Sigmoid colon (tissue), 7 donors: ENCODE results near the gene LGI1. TPM values are rescaled to one million over a fixed set of nuclear protein-coding genes. Genes with fewer than 3 reads are reported as not detected.
A peak's percentile ranks its signal among the peaks of the same experiment; 100 is the strongest.

ENCODE experiments used
- DNase-seq: peaks from one replicate; pipeline ENCODE4 v3.0.0-alpha.2; 2019
- H3K27ac ChIP-seq, 4 donors: fragments of 200-600 bp; sonication (generic); one replicate each; pipeline ENCODE4 v1.5.1; 2016 to 2019; ENCODE audit warnings: mild to moderate bottlenecking in 1 of 4
- H3K27me3 ChIP-seq, 3 donors: fragments of 200-600 bp; sonication (generic); one replicate each; pipeline ENCODE4 v1.5.1; 2019; ENCODE audit warnings: mild to moderate bottlenecking in 1 of 3
- H3K36me3 ChIP-seq, 4 donors: fragments of 200-600 bp; sonication (generic); one replicate each; pipeline ENCODE4 v1.5.1; 2016 to 2019
- H3K4me1 ChIP-seq, 4 donors: fragments of 200-600 bp; sonication (generic); one replicate each; pipeline ENCODE4 v1.5.1; 2017 to 2019
- H3K4me3 ChIP-seq, 4 donors: fragments of 200-600 bp; sonication (generic); one replicate each; pipeline ENCODE4 v1.5.1; 2017 to 2019; ENCODE audit warnings: mild to moderate bottlenecking in 2 of 4, moderate library complexity in 1 of 4
- H3K9me3 ChIP-seq, 4 donors: fragments of 200-600 bp in 3 of 4; sonication (generic) in 3 of 4; one replicate each; pipeline versions ENCODE4 v1.5.1 to v1.6.1; 2013 to 2019
- CTCF ChIP-seq, 4 experiments: fragments of 450-650 bp in 3 of 4; fragments of 200-600 bp in 1 of 4; IDR thresholded peaks; one replicate each; pipeline ENCODE4 v1.5.1; 2016 to 2019; ENCODE audit warnings: antibody characterized with exemption in 4 of 4, mild to moderate bottlenecking in 3 of 4, moderate library complexity in 2 of 4
- EP300 ChIP-seq, 4 donors: sonication (generic); formaldehyde crosslinking; IDR thresholded peaks; one replicate each; pipeline ENCODE4 v1.6.1; 2017; ENCODE audit warnings: antibody characterized with exemption in 4 of 4
- POLR2A ChIP-seq, 2 donors: fragments of 450-650 bp; IDR thresholded peaks; one replicate each; pipeline ENCODE4 v1.6.1; 2016; ENCODE audit warnings: antibody characterized with exemption in 2 of 2, mild to moderate bottlenecking in 2 of 2, moderate library complexity in 2 of 2
- POLR2AphosphoS5 ChIP-seq, 4 donors: sonication (generic); formaldehyde crosslinking; IDR thresholded peaks; one replicate each; pipeline ENCODE4 v1.6.1; 2017; ENCODE audit warnings: antibody characterized with exemption in 4 of 4
- WGBS, 2 donors: extraction: QIAGEN DNeasy Blood & Tissue Kit; methylation state at CpG; one replicate each; pipeline ENCODE4 v1.1.7; 2013; 5-methylcytosine and 5-hydroxymethylcytosine counted together
- intact Hi-C: fragments of 100-400 bp; cut with DNase I; formaldehyde crosslinking; loops from one replicate; pipeline ENCODE4 v1.15.1; 2023
- polyA plus RNA-seq, 3 donors: library from polyadenylated mRNA; stranded (reverse); fragments of 200-250 nt; gene quantifications; one replicate each; pipeline ENCODE4 v1.2.3, GENCODE V29; 2013
- total RNA-seq, 4 donors: library from RNA; depleted of rRNA; stranded (reverse); fragments of >200 nt; gene quantifications; one replicate each; pipeline ENCODE4 v1.1.0, GENCODE V29; 2016
- donor health status: healthy with polysubstance abuse.
- donor health status: Bipolar disorder and iron deficiency.
- donor health status: healthy.

Gene LGI1
- total and polyA plus RNA-seq, 7 donors, result 0.89 to 28.1 (median 3.2) TPM

DNA sequence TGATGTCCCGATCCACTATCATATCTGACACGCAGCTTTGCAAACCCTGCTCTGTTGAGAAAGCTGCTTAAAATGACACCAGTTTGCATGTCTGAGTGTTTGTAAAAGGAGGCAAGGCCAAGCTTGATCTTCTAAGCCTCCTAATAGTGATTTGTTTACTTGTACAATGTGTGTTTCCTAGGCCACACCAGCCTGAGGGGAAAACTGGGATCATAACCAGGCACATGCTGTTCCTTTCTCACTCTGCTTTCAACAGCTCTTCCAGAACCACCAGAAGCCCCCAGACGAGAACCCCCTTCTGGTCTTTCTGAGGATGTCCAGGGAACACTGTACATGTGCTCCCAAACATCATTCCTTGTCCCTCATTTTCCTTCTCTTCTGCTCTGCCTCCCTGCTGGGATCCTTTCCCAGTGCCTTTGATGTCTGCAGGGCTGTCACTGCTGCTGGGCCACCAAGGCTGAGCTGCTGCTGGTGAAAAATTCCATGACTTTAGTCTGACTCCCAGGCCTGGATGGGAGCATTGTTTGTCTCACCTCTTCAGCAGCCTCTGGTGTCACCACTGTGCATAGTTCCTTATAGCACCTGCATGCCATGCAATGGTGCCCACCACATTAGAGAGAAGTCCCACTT is 4.0 kb upstream of the LGI1 start:
- Histone ChIP-seq H3K27ac (peak overlapping the region in 2 of 4 donors; percentile 32 to 54), H3K9me3 (no peaks in the 10 kb centered on the region), H3K4me3 (no peak overlapping the region), H3K36me3 (no peaks in the 10 kb centered on the region), H3K4me1 (peaks cover 0 to 86% (median 55%) of the 10 kb centered on the region in 4 donors), H3K27me3 (no peaks in the 10 kb centered on the region)
- TF ChIP-seq CTCF (IDR thresholded peaks at IDR 0.05) (no peak), EP300 (IDR thresholded peaks at IDR 0.05) (peak in 1 of 4 donors; percentile 65), POLR2AphosphoS5 (IDR thresholded peaks at IDR 0.05) (peak in 3 of 4 donors; percentile 14 to 42 (median 23)), POLR2A (IDR thresholded peaks at IDR 0.05) (no peak)
- intact Hi-C loops, result loop anchor here (2.0 to 5.0 kb wide), 2 partner anchors 51 to 64 kb away; partner anchors contain the start of gene FRA10AC1
- DNase-seq, result no peak
- WGBS, 2 donors, result 62 to 82% methylated on average over 3 of the region's 3 CpGs

DNA sequence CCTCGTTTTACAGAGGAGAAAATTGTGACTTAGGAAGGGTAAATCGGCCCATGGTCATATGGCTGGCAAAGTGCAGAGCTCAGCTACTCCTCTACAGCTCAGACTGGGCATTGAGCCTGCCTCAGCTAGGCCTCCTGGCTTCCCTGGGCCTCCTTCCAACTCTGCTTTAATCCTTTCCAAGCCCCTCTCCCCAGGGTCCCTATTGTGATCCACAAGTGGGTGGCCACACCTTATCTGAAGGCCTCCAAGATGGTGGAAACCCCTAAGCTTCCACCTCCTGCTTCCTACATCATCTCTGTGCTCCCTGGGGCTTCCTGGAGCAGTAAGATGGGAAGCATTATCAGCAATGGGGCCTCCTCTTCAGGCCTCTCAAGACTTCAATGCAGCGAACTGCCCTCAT is 3.0 kb upstream of the LGI1 start:
- Histone ChIP-seq H3K27me3 (no peaks in the 10 kb centered on the region), H3K9me3 (no peaks in the 10 kb centered on the region), H3K4me1 (peaks cover 0 to 82% (median 52%) of the 10 kb centered on the region in 4 donors), H3K36me3 (no peaks in the 10 kb centered on the region), H3K27ac (peak overlapping the region in 3 of 4 donors; percentile 29 to 54 (median 32)), H3K4me3 (no peak overlapping the region)
- DNase-seq, result no peak
- intact Hi-C loops, result loop anchor here (2.0 to 5.0 kb wide), 2 partner anchors 52 to 63 kb away; partner anchors contain the start of gene FRA10AC1
- no peak for TF ChIP-seq POLR2A (IDR thresholded peaks at IDR 0.05)
- TF ChIP-seq POLR2AphosphoS5 (IDR thresholded peaks at IDR 0.05), result no peak
- TF ChIP-seq EP300 (IDR thresholded peaks at IDR 0.05), result no peak
- no peak for TF ChIP-seq CTCF (IDR thresholded peaks at IDR 0.05)
- 89 to 91% methylated on average over 3 of the region's 3 CpGs for WGBS, 2 donors

- Histone ChIP-seq H3K27ac (peak overlapping the region in 3 of 4 donors; percentile 29 to 54 (median 32)), H3K27me3 (no peaks in the 10 kb centered on the region), H3K36me3 (no peaks in the 10 kb centered on the region), H3K4me3 (no peak overlapping the region), H3K9me3 (no peaks in the 10 kb centered on the region), H3K4me1 (peaks cover 0 to 82% (median 52%) of the 10 kb centered on the region in 4 donors)
- DNase-seq, result no peak
- TF ChIP-seq POLR2A (IDR thresholded peaks at IDR 0.05) (no peak), EP300 (IDR thresholded peaks at IDR 0.05) (peak in 1 of 4 donors; percentile 10), POLR2AphosphoS5 (IDR thresholded peaks at IDR 0.05) (peak in 2 of 4 donors; percentile 19 to 21)
- intact Hi-C loops, result loop anchor here (2.0 kb wide), 1 partner anchor 53 kb away; the partner anchor contains the start of gene FRA10AC1
- 33 to 55% methylated on average over 10 of the region's 10 CpGs for WGBS, 2 donors
Measured at GRCh38 chr10:93755443-93756116, 2.2 kb upstream of the LGI1 start.

- H3K36me3 ChIP-seq, result no peaks in the 10 kb centered on the region
- intact Hi-C loops, result no loop called here
- H3K27me3 ChIP-seq, result no peaks in the 10 kb centered on the region
- peak overlapping the region in 2 of 4 donors; percentile 32 to 54 for H3K27ac ChIP-seq
- DNase-seq, result no peak
- H3K4me1 ChIP-seq, result peaks cover 0 to 82% (median 51%) of the 10 kb centered on the region in 4 donors
- 17 to 47% methylated on average over 3 of the region's 3 CpGs for WGBS, 2 donors
- TF ChIP-seq POLR2AphosphoS5 (IDR thresholded peaks at IDR 0.05), result no peak
- no peak for TF ChIP-seq POLR2A (IDR thresholded peaks at IDR 0.05)
- TF ChIP-seq EP300 (IDR thresholded peaks at IDR 0.05), result no peak
- TF ChIP-seq CTCF (IDR thresholded peaks at IDR 0.05), result no peak
- H3K4me3 ChIP-seq, result no peak overlapping the region
- H3K9me3 ChIP-seq, result no peaks in the 10 kb centered on the region
Measured at GRCh38 chr10:93756118-93756517, 1.6 kb upstream of the LGI1 start.

DNA sequence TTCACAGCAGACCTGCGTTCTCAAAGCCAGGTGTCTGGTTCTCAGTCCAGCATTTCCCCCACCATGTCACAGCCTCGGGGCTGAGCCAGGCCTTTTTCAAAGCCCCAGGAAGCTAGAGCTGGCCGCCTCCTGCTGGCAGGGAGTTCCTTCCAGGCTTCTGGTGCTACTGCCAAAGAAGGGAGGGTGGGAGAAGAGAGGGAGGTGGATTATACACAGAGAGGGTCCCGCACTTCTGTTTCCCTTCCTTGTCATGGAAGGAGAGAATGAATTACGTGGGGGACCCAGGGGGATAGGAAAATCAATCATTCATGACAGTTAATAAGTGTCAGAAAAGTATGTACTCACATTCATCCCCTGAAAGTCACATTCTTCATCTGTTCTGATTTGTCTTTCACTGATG is 600 bp upstream of the LGI1 start:
- H3K4me3 ChIP-seq, result peak overlapping the region in 3 of 4 donors; percentile 14 to 40 (median 35)
- peaks cover 0 to 72% (median 43%) of the 10 kb centered on the region in 4 donors for H3K4me1 ChIP-seq
- no peaks in the 10 kb centered on the region for H3K36me3 ChIP-seq
- intact Hi-C loops, result no loop called here
- no peaks in the 10 kb centered on the region for H3K27me3 ChIP-seq
- no peaks in the 10 kb centered on the region for H3K9me3 ChIP-seq
- H3K27ac ChIP-seq, result peak overlapping the region in 3 of 4 donors; percentile 20 to 55 (median 54)
- WGBS, 2 donors, result 58 to 79% methylated on average over 5 of the region's 5 CpGs
- DNase-seq, result no peak
- TF ChIP-seq POLR2AphosphoS5 (IDR thresholded peaks at IDR 0.05), result no peak
- TF ChIP-seq CTCF (IDR thresholded peaks at IDR 0.05), result peak in 1 of 4 experiments; percentile 23
